KMS-11 (cell line): ENCODE results near the gene USP10.
"Not testable (repeated sequence)": the region's sequence is repeated elsewhere in the genome, so short reads cannot be mapped to it uniquely, and the experiment has no call there.

ENCODE experiments used
- H2AFZ ChIP-seq: fragments of 200-600 bp; sonication (generic); 2 replicates; pipeline ENCODE4 v1.6.1; 2016; ENCODE audit warnings: antibody characterized with exemption, mixed run types, low read depth
- H3K27ac ChIP-seq: fragments of 200-600 bp; sonication (generic); 2 replicates; pipeline ENCODE4 v1.6.1; 2016; ENCODE audit warnings: mild to moderate bottlenecking, mixed run types
- H3K27me3 ChIP-seq: fragments of 200-600 bp; sonication (generic); 2 replicates; pipeline ENCODE4 v1.6.1; 2017; ENCODE audit warnings: mild to moderate bottlenecking, low read depth, mixed run types, moderate library complexity; ENCODE audit not compliant: insufficient read depth
- H3K36me3 ChIP-seq: fragments of 200-600 bp; sonication (generic); 2 replicates; pipeline ENCODE4 v1.6.1; 2017; ENCODE audit warnings: mild to moderate bottlenecking, mixed run types; ENCODE audit not compliant: insufficient read depth
- H3K4me1 ChIP-seq: fragments of 200-600 bp; sonication (generic); 2 replicates; pipeline ENCODE4 v1.6.1; 2016; ENCODE audit warnings: mild to moderate bottlenecking, low read depth, mixed run types; ENCODE audit not compliant: poor library complexity, severe bottlenecking
- H3K4me2 ChIP-seq: fragments of 200-600 bp; sonication (generic); 2 replicates; pipeline ENCODE4 v1.7.0; 2016; ENCODE audit warnings: mild to moderate bottlenecking, mixed run types
- H3K4me3 ChIP-seq: fragments of 200-600 bp; sonication (generic); IDR thresholded peaks from 2 replicates; pipeline ENCODE4 v1.6.1; 2017; ENCODE audit warnings: low read depth, low read length, mixed read lengths; ENCODE audit not compliant: insufficient read depth
- H3K79me2 ChIP-seq: fragments of 200-600 bp; sonication (generic); 2 replicates; pipeline ENCODE4 v1.6.1; 2016; ENCODE audit warnings: low read depth, mixed run types; ENCODE audit not compliant: insufficient read depth
- H3K9ac ChIP-seq: fragments of 200-600 bp; sonication (generic); 2 replicates; pipeline ENCODE4 v1.6.1; 2016; ENCODE audit warnings: mild to moderate bottlenecking, mixed run types
- H4K20me1 ChIP-seq: fragments of 200-600 bp; sonication (generic); 2 replicates; pipeline ENCODE4 v1.6.1; 2016; ENCODE audit warnings: mild to moderate bottlenecking, mixed run types; ENCODE audit not compliant: insufficient read depth
- CTCF ChIP-seq: fragments of 200-600 bp; sonication (generic); conservative IDR thresholded peaks from 2 replicates; pipeline ENCODE4 v1.6.1; 2017; ENCODE audit warnings: low read depth, mild to moderate bottlenecking, antibody characterized with exemption, low read length, moderate library complexity, mixed read lengths

The USP10 gene

GRCh38 chr16:84726669-84727467 lies 27.1 kb downstream of the USP10 start:
- Histone ChIP-seq H3K27ac (peak overlapping the region; percentile 3; the same call in 1 of the 2 replicates), H4K20me1 (peaks cover 60% of the 10 kb centered on the region)

GRCh38 chr16:84728853-84729424 lies 29.1 kb downstream of the USP10 start:
- no peaks in the 10 kb centered on the region for H3K27me3 ChIP-seq
- H3K79me2 ChIP-seq, result peaks cover 99% of the 10 kb centered on the region
- peaks cover 67% of the 10 kb centered on the region for H3K4me1 ChIP-seq
- no peak overlapping the region for H2AFZ ChIP-seq
- no peak overlapping the region for H3K27ac ChIP-seq
- H4K20me1 ChIP-seq, result peaks cover 49% of the 10 kb centered on the region
- no peak overlapping the region for H3K4me3 ChIP-seq
- no peaks in the 10 kb centered on the region for H3K36me3 ChIP-seq
- H3K9ac ChIP-seq, result no peak overlapping the region
- H3K4me2 ChIP-seq, result no peak overlapping the region
- no peak for TF ChIP-seq CTCF

More at GRCh38 chr16:84726669-84727467, 27.1 kb downstream of the USP10 start:
- Histone ChIP-seq H2AFZ (no peak overlapping the region), H3K36me3 (no peaks in the 10 kb centered on the region), H3K9ac (peak overlapping the region; percentile 1; the same call in 1 of the 2 replicates), H3K4me2 (peak overlapping the region; percentile 55), H3K27me3 (no peaks in the 10 kb centered on the region), H3K4me3 (no peak overlapping the region), H3K4me1 (peaks cover 78% of the 10 kb centered on the region), H3K79me2 (peaks cover 99% of the 10 kb centered on the region)
- TF ChIP-seq CTCF, result no peak

- H4K20me1 ChIP-seq, result peaks cover 40% of the 10 kb centered on the region
- no peaks in the 10 kb centered on the region for H3K36me3 ChIP-seq
- H3K9ac ChIP-seq, result peak overlapping the region; percentile 16; the same call in 1 of the 2 replicates
- no peak for TF ChIP-seq CTCF
- peak overlapping the region; percentile 52; the same call in 1 of the 2 replicates for H3K27ac ChIP-seq
- H3K79me2 ChIP-seq, result peaks cover 98% of the 10 kb centered on the region
- peak overlapping the region; percentile 44 for H3K4me2 ChIP-seq
- peaks cover 58% of the 10 kb centered on the region for H3K4me1 ChIP-seq
- H3K4me3 ChIP-seq, result no peak overlapping the region
- H3K27me3 ChIP-seq, result no peaks in the 10 kb centered on the region
- no peak overlapping the region for H2AFZ ChIP-seq
These were observed 30.0 kb downstream of the USP10 start for GRCh38 chr16:84729716-84730320.

GRCh38 chr16:84730406-84731106 lies 30.8 kb downstream of the USP10 start:
- Histone ChIP-seq H3K4me1 (peaks cover 52% of the 10 kb centered on the region), H3K79me2 (peaks cover 96% of the 10 kb centered on the region), H3K36me3 (no peaks in the 10 kb centered on the region), H2AFZ (no peak overlapping the region), H3K9ac (peak overlapping the region; percentile 16; the same call in 1 of the 2 replicates), H4K20me1 (peaks cover 32% of the 10 kb centered on the region), H3K4me3 (no peak overlapping the region), H3K27me3 (no peaks in the 10 kb centered on the region), H3K4me2 (peak overlapping the region; percentile 44), H3K27ac (peak overlapping the region; percentile 52; the same call in 1 of the 2 replicates)
- TF ChIP-seq CTCF, result no peak

- Histone ChIP-seq H4K20me1 (peaks cover 22% of the 10 kb centered on the region), H3K4me1 (peaks cover 38% of the 10 kb centered on the region), H3K79me2 (peaks cover 81% of the 10 kb centered on the region)
- H3K36me3 ChIP-seq, H3K4me2 ChIP-seq, H2AFZ ChIP-seq, H3K27ac ChIP-seq, H3K27me3 ChIP-seq, H3K9ac ChIP-seq, H3K4me3 ChIP-seq: not testable (repeated sequence)
These were observed 32.5 kb downstream of the USP10 start for GRCh38 chr16:84732332-84732673.
